ENCODE results near the gene SPEG. TPM values are rescaled to one million over a fixed set of nuclear protein-coding genes. Genes with fewer than 3 reads are reported as not detected.

SPEG gene
- total RNA-seq, 3 donors from 2014 or later (not counting 1 experiment from before 2014, with no cell fraction given) = 0.35 to 1.5 (median 1.2) TPM

DNA sequence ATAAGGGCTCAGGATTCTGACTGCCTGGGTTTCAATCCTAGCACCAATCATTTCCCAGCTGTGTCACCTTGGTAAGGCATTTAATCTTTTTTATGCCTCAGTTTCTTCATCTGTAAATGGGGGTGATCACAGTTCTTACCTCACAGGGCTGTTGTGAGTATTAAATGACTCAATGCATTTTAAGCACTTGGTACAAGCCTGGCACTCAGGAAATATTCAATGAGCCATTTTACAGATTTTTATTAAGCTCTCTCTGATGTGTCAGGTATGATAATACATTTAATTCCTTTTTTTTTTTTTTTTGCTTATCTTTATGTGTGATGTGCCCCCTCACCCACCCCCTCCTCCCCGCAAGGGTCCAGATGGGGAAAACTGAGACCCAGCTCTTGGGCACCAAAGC lies 12.0 kb downstream of the SPEG start:
- H3K27me3 ChIP-seq (ENCODE audit: control insufficient read depth, insufficient read depth, low read length) = peaks cover 15% of the 10 kb centered on the region
- intact Hi-C loops (cut with micrococcal nuclease) = no loop called here
- peaks cover 6 to 9% of the 10 kb centered on the region in 2 donors for H3K4me1 Mint-ChIP-seq
- H3K9me3 ChIP-seq (ENCODE audit: control insufficient read depth, insufficient read depth, low read length) = no peaks in the 10 kb centered on the region
- TF ChIP-seq, protein P1, sequence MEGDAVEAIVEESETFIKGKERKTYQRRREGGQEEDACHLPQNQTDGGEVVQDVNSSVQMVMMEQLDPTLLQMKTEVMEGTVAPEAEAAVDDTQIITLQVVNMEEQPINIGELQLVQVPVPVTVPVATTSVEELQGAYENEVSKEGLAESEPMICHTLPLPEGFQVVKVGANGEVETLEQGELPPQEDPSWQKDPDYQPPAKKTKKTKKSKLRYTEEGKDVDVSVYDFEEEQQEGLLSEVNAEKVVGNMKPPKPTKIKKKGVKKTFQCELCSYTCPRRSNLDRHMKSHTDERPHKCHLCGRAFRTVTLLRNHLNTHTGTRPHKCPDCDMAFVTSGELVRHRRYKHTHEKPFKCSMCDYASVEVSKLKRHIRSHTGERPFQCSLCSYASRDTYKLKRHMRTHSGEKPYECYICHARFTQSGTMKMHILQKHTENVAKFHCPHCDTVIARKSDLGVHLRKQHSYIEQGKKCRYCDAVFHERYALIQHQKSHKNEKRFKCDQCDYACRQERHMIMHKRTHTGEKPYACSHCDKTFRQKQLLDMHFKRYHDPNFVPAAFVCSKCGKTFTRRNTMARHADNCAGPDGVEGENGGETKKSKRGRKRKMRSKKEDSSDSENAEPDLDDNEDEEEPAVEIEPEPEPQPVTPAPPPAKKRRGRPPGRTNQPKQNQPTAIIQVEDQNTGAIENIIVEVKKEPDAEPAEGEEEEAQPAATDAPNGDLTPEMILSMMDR (IDR thresholded peaks at IDR 0.05) = no peak
- no peak for DNase-seq
- H3K4me1 ChIP-seq (ENCODE audit: control insufficient read depth, insufficient read depth, low read length) = peaks cover 5% of the 10 kb centered on the region
- H3K27ac Mint-ChIP-seq = no peak overlapping the region
- no peak overlapping the region for H3K4me3 ChIP-seq (ENCODE audit: low read length)
- peaks cover 31 to 49% of the 10 kb centered on the region in 2 donors for H3K27me3 Mint-ChIP-seq (ENCODE audit: low read depth in 2 of 2)
- no CpG with 5 or more reads among the region's 1 CpG for WGBS (ENCODE audit: insufficient coverage)
- no peaks in the 10 kb centered on the region for H3K36me3 ChIP-seq (ENCODE audit: control insufficient read depth, insufficient read depth, low read length)
- H3K9me3 Mint-ChIP-seq = no peaks in the 10 kb centered on the region
- no peak for ATAC-seq
- no peak overlapping the region for H3K27ac ChIP-seq (ENCODE audit: low read length)
- no peak overlapping the region for H3K4me3 Mint-ChIP-seq
- H3K36me3 Mint-ChIP-seq = no peaks in the 10 kb centered on the region

DNA sequence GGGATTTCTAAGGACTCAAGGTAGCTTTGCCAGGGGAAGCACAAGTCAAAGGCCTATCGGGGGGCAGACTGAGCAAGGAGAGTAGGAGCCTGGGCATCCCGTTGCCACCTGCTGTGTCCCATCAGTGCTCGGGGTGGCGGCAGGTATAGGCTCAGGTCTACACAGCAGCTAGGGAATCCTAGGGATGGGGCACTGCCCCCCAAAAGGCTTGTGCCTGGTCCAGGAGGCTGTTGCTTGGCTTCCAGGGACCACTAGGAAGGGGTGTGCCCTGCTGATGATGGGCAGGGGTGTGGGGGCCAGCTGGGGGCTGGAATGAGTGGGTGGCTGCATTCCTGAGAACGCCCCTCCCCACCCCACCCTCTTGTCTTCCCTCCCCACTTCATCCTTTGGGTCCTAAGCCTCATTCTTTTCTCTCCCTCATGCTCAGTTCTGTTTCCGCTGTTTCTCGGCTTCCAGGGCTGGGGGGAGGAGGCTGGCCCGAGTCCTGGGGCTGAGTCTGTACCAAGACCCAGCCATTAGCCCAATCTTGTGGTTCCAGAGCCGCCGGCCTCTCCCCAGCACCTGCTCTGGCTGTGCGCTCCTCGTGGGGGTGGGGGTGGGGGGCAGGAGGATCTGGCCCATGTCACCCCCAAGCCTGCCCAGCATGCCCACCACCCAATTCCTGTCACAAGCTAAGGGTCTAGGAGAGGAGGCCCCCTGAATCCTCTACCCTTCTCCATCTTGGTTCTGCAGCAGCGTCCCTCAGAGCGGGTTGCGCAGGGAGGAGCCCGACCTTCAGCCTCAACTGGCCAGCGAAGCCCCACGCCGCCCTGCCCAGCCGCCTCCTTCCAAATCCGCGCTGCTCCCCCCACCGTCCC lies 12.8 kb downstream of the SPEG start:
- H3K36me3 Mint-ChIP-seq = no peaks in the 10 kb centered on the region
- no peak overlapping the region for H3K27ac Mint-ChIP-seq
- WGBS (ENCODE audit: insufficient coverage) = 80% methylated on average over 21 of the region's 23 CpGs

GRCh38 chr2:219448099-219448775 lies 13.6 kb downstream of the SPEG start:
- no peaks in the 10 kb centered on the region for H3K4me1 ChIP-seq (ENCODE audit: control insufficient read depth, insufficient read depth, low read length)
- Mint-ChIP-seq H3K36me3 (no peaks in the 10 kb centered on the region), H3K27me3 (ENCODE audit: low read depth in 2 of 2) (peaks cover 23 to 46% of the 10 kb centered on the region in 2 donors), H3K4me1 (no peaks in the 10 kb centered on the region), H3K27ac (no peak overlapping the region), H3K4me3 (no peak overlapping the region), H3K9me3 (no peaks in the 10 kb centered on the region)
- no peak overlapping the region for H3K27ac ChIP-seq (ENCODE audit: low read length)
- H3K4me3 ChIP-seq (ENCODE audit: low read length) = no peak overlapping the region
- WGBS (ENCODE audit: insufficient coverage) = 15% methylated on average over 88 of the region's 88 CpGs
- TF ChIP-seq, protein P1 (IDR thresholded peaks at IDR 0.05) = no peak
- H3K9me3 ChIP-seq (ENCODE audit: control insufficient read depth, insufficient read depth, low read length) = no peaks in the 10 kb centered on the region
- DNase-seq = peak in 1 of 2 donors; percentile 22
- H3K27me3 ChIP-seq (ENCODE audit: control insufficient read depth, insufficient read depth, low read length) = peaks cover 8% of the 10 kb centered on the region
- no peaks in the 10 kb centered on the region for H3K36me3 ChIP-seq (ENCODE audit: control insufficient read depth, insufficient read depth, low read length)
- no peak for ATAC-seq
- intact Hi-C loops (cut with micrococcal nuclease) = no loop called here

More for the DNA sequence above, 12.8 kb downstream of the SPEG start:
- H3K4me3 Mint-ChIP-seq = no peak overlapping the region
- H3K9me3 Mint-ChIP-seq = no peaks in the 10 kb centered on the region
- peaks cover 2% of the 10 kb centered on the region for H3K4me1 ChIP-seq (ENCODE audit: control insufficient read depth, insufficient read depth, low read length)
- H3K4me1 Mint-ChIP-seq = peaks cover 5 to 6% of the 10 kb centered on the region in 2 donors
- H3K27ac ChIP-seq (ENCODE audit: low read length) = no peak overlapping the region
- no peak for ATAC-seq
- no peak overlapping the region for H3K4me3 ChIP-seq (ENCODE audit: low read length)
- peaks cover 15% of the 10 kb centered on the region for H3K27me3 ChIP-seq (ENCODE audit: control insufficient read depth, insufficient read depth, low read length)
- no peaks in the 10 kb centered on the region for H3K9me3 ChIP-seq (ENCODE audit: control insufficient read depth, insufficient read depth, low read length)
- H3K27me3 Mint-ChIP-seq (ENCODE audit: low read depth in 2 of 2) = peaks cover 31 to 48% of the 10 kb centered on the region in 2 donors
- TF ChIP-seq, protein P1 (IDR thresholded peaks at IDR 0.05) = no peak
- intact Hi-C loops (cut with micrococcal nuclease) = no loop called here
- no peak for DNase-seq
- no peaks in the 10 kb centered on the region for H3K36me3 ChIP-seq (ENCODE audit: control insufficient read depth, insufficient read depth, low read length)
